Lung microvascular endothelial cell (primary cell): ENCODE measurements around the gene KCNN3. TPM values are rescaled to one million over a fixed set of nuclear protein-coding genes. Genes with fewer than 3 reads are reported as not detected.

Experiments
- DNase-seq, 2 donors: peaks; one replicate each; pipeline versions ENCODE4 v3.0.0 to v3.0.0-alpha.2; 2010; ENCODE audit warnings: low read depth in 2 of 2
- total RNA-seq: library from RNA; depleted of rRNA; stranded (reverse); fragments of >200 nt; gene quantifications from 2 replicates; pipeline ENCODE4 v1.2.1, GENCODE V29; 2014

Gene KCNN3
- total RNA-seq, 1 donor from 2014 or later: 0.99 TPM

- DNase-seq: peak in 1 of 2 donors; percentile 48
These were observed 8.4 kb downstream of the KCNN3 start for GRCh38 chr1:154861607-154862094.

DNA sequence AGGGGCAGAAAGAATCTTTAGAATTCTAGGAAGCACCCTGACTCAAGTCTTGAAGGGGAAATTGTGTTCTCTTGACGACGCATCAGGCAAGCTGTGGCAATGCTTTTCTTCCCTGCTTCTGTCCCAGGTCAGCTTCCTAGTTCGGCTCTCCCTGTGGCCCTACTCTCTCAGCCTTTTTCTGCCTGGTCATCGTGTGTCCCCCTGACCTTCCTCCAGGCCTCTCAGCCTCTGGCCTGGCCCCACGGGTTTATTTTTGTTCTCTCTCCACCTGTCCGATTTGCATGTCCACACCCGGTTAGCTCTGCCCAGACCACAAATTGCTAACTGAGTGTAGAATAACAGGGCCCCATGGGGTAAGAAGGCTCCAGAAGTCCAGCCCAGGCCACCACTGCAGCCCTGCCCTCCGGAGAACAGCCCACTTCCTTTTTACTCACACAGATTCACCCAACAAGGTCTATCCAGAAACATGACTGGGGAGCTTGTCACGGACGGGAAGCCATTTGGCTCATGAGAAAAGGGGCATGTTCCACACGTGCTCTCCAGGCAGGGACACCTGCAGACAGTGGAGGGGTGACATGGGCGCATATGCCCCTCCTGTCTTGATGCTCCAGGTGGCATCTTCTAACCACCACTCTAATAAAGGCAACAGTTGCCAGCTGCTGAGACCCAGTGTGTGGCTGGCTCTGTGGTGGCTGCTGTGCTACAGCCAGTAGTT lies 9.8 kb downstream of the KCNN3 start:
- peak; percentile 18 to 48 for DNase-seq

DNA sequence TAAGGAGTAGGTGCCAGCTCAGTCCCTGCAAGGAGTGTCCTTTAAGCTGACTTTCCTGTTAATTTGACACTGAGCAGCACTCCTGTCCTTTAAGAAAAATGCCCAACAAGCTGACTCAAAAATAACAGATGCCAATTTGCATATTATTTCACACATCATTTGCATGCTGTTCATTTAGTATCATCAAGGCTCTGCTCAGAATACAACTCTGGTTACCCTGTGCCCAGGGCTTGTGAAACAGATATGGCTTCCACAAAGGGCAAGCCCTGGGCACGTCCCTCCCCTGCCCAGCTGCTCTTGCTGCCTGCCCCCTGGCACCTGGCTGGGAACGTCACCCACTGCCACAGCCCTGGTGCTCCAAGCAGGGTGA lies 10.3 kb downstream of the KCNN3 start:
- no peak for DNase-seq

GRCh38 chr1:154859151-154859785 lies 10.8 kb downstream of the KCNN3 start:
- DNase-seq: no peak

DNA sequence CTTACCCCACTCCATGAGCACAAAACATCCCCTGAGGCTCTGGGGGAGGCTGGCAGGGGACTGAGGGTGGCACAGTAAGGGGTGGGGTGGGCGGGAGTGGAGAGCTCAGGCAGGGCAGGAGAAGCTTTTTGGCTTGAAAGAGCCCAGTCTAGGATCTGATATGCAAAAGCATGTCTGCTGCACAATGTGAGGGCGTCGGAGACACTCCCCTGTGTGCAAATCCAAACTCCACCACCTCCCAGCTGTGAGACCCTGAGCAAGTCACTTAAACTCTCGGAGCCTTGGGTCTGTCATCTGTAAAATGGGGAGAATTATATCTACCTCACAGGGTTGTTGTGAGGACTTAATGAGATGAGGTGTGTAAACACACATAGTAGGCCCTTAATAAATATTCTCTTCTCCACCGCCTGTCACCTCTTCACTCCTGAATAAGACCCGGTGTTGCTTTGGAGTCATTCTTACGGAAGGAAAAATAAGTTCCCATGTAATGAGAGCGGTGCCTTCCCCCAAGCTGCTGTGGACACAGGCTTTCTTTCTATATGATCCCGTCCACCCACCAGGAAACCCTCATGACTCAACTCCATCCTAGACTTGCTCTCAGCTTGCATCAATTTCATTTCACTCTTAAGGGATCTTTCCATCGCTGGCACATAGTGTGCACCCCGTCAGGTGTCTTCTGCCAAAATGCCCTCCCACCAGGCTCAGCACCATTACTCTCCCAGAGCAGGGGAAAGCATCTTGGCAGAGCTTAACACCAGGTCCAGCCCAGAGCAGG lies 12.5 kb downstream of the KCNN3 start:
- peak in 1 of 2 donors; percentile 29 for DNase-seq

GRCh38 chr1:154857022-154857421 lies 13.1 kb downstream of the KCNN3 start:
- DNase-seq: no peak

DNA sequence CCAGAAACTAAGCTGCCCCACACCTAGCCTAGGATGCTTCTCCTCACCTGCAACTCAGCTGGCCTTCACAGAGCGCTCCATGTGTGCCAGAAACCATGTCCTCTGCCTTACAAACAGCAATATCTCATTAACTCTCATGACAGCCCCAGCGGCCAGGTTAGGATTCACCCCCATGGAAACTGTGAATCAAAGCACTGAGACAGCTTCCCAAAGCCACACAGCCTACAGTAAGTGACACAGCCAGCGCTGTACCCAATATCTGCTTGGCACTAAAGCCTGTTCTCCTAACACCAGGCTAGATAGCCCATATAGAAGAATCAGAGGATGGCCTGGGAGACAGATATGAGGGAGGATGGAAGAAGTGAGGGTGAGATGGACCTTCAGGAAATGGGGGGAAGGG lies 13.5 kb downstream of the KCNN3 start:
- DNase-seq: no peak

- DNase-seq: no peak
These were observed 14.0 kb downstream of the KCNN3 start for GRCh38 chr1:154856049-154856448.

DNA sequence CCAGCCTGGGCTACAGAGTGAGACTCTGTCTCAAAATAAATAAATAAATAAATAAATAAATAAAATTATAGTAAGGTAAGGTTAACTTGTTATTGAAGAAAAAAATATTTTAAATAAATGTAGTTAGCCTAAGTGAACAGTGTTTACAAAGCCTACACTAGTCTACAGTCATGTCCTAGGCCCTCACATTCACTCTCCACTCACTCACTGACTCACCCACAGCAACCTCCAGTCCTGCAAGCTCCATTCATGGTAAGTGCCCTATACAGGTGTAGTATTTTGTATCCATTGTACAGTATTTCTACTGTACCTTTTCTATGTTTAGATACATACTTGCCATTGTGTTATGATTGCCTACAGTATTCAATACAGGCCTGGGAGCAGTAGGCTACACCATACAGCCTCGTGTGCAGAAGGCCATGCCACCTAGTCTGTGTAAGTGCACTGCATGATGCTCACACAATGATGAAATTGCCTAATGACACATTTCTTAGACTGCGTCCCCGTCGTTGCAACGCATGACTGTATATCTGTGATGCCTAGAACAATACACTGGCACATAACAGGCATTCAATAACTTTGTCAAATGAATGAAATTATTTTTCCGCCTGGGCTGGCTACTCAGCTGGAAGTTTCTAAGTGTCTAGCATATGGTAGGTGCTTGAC lies 14.8 kb downstream of the KCNN3 start:
- no peak for DNase-seq

DNA sequence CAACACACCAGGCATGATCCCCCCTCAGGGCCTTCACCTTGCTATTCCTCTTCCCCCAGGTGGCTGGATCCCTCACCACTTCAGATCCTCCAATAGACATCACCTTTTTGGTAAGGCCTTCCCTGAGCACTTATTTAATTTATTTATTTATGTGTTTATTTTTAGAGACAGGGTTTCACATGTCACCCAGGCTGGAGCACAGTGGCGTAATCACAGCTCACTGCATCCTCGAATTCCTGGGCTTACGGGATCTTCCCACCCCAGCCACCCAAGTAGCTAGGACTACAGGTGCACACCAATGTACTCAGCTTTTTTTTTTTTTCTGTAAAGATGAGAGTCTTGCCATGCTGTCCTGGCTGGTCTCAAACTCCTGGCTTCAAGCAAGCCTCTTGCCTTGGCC lies 17.2 kb downstream of the KCNN3 start:
- no peak for DNase-seq

DNA sequence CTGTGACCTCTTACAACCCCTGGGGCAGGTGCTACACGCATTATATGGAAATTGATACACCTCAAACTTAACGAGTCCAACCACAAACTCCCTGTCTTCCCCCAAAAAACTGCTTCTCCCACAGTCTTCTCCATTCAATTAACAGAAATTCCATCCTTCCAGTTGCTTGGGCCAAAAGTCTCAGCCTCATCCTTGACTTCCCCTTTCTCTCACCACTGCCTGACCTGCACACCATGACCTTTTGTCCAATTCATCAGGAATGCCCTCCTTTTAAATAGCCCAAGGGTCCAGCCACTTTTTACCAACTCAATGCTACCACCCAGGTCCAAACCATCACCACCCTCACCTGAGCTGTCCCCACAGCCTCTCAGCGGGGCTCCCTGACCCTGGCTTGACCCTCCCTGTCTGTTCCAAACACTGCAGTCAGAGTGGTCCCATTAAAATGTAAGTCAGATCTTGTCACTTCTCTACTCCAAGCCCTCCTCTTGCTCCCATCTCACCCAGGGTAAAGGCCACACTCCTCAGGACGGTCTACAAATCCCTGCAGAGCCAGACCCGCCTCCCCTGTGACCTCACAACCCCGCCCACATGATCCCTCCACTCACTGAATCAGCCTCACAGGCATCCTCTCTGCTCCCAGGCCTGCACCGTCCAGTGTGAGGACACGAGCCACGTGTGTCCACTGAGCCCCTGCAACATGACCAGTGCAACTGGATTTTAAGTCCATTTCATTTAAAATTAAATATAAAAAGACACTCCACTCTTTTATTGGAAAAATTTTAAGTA lies 18.5 kb downstream of the KCNN3 start:
- no peak for DNase-seq

- no peak for DNase-seq
These were observed 20.4 kb downstream of the KCNN3 start for GRCh38 chr1:154849645-154850131.

- no peak for DNase-seq
These were observed 21.1 kb downstream of the KCNN3 start for GRCh38 chr1:154848983-154849382.

- DNase-seq: no peak
These were observed 22.2 kb downstream of the KCNN3 start for GRCh38 chr1:154847891-154848290.

DNA sequence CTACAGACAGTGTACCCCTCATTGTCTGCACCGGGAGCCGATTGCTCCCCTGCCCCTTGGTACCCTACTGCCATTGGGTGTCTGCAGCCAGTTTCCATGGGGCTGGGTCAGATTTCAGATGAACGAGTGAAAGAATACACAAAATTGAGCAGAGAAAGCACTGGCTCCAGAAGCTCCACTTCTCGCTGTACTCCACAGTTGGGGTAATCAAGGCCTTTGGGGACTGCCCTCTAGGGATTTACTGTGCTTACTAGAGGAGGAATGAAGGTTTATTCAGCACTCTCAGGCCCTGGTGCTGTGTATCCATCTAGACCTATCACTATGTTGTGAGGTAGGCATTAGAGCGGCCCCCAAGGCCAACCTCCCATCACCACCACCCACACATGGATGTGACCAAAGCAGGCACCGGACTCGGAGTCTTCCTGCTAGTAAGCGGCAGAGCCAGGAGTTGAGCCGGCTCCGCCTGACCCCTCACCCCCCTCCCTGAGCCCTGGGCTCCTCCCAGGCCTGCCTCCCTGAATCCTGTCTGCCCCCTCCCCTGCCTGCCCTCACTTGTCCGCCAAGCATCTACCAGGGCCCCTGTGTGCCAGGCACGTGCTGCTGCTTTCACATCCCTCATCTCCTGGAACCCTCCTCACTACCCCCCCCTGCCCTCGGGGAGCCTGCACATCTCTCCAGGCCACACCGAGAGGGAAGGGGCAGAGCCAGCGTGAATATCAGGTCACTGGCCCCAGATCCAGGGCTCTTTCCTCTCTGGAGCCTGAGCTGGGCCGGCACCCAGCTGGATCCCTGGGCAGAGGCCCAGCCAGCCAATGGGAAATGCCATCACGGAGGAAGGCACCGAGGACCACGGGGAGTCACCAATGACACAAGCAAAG lies 23.3 kb downstream of the KCNN3 start:
- no peak for DNase-seq

GRCh38 chr1:154845879-154846278 lies 24.2 kb downstream of the KCNN3 start:
- DNase-seq: no peak

DNA sequence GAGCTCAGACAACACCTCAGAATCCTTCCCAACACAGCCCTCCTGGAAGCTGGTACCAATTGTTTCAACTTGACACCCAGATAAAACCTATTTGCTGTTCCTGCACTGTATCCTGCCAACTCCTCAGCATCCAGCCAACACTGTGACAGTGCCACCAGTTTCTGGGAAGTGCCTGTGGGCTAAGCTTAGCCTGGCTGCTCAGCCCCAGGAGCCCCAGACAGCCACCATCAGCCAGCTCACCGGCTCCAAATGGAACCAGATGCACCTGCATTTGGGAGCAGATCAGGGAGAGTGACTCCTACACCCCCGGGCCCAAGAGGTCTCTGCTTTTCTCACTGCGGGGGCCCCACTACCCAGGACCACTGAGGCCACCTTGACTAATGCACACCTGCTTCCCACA lies 24.9 kb downstream of the KCNN3 start:
- DNase-seq: no peak

DNA sequence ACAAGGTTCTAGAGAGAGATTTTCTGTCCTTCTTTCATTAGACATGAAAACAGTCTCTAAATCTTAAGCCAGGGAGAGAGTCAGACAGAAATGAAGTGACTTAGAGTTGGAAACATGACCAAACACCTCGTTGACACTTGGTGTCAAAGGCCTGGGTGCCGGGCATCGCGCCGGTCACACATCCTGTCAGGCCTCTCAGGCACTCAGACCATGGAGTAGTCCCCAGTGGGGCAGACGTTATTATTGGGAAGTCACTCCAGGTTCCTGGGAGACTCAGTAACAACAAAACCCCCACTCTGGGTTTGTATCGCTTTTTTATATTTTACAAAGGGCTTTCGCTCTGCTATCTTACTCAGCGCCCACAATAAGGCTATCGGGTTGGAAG lies 25.8 kb downstream of the KCNN3 start:
- no peak for DNase-seq

GRCh38 chr1:154843636-154844296 lies 26.3 kb downstream of the KCNN3 start:
- DNase-seq: no peak
